ENCODE data around the gene SLC2A14.
"Not testable (repeated sequence)": the region's sequence is repeated elsewhere in the genome, so short reads cannot be mapped to it uniquely, and the experiment has no call there.

- TF ChIP-seq, protein P1, sequence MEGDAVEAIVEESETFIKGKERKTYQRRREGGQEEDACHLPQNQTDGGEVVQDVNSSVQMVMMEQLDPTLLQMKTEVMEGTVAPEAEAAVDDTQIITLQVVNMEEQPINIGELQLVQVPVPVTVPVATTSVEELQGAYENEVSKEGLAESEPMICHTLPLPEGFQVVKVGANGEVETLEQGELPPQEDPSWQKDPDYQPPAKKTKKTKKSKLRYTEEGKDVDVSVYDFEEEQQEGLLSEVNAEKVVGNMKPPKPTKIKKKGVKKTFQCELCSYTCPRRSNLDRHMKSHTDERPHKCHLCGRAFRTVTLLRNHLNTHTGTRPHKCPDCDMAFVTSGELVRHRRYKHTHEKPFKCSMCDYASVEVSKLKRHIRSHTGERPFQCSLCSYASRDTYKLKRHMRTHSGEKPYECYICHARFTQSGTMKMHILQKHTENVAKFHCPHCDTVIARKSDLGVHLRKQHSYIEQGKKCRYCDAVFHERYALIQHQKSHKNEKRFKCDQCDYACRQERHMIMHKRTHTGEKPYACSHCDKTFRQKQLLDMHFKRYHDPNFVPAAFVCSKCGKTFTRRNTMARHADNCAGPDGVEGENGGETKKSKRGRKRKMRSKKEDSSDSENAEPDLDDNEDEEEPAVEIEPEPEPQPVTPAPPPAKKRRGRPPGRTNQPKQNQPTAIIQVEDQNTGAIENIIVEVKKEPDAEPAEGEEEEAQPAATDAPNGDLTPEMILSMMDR (IDR thresholded peaks at IDR 0.05; ENCODE audit: low read depth, low read length, poor library complexity, severe bottlenecking), result not testable (repeated sequence)
- not testable (repeated sequence) for TF ChIP-seq EZH2phosphoT487 (IDR thresholded peaks at IDR 0.05; ENCODE audit: borderline replicate concordance, low read length)
Measured at GRCh38 chr12:7843149-7843548, 29.6 kb downstream of the SLC2A14 start.

Measured in DOHH2 (cell line).